SK-N-SH (cell line): ENCODE data around the gene CDC73. TPM values are rescaled to one million over a fixed set of nuclear protein-coding genes. Genes with fewer than 3 reads are reported as not detected.

ENCODE experiments used
- CTCF ChIA-PET: fragments of 300-600, 350-600 bp; formaldehyde crosslinking; extraction: SDS; loops from one replicate; lab custom pipeline; 2021; lab: Yijun Ruan, JAX
- POLR2A ChIA-PET: fragments of 350-600 bp; sonication (Branson Sonifier 250); formaldehyde crosslinking; extraction: SDS; loops from one replicate; lab custom pipeline; 2020; ENCODE audit warnings: antibody characterized with exemption, inconsistent platforms; lab: Yijun Ruan, JAX
- DNase-seq: peaks from one replicate; pipeline ENCODE4 v3.0.0; 2012
- H2AFZ ChIP-seq: fragments of 200-600 bp; sonication (generic); 2 replicates; pipeline ENCODE4 v1.8.1; 2016; ENCODE audit warnings: antibody characterized with exemption, mild to moderate bottlenecking, low read depth
- H3F3A ChIP-seq: fragments of 200-600 bp; sonication (generic); replicated peaks from 2 replicates; pipeline ENCODE3; 2016; ENCODE audit warnings: antibody characterized with exemption, mild to moderate bottlenecking; ENCODE audit not compliant: insufficient read depth
- H3K27ac ChIP-seq, 2 experiments: fragments of 200-500 bp in 1 of 2; fragments of 200-600 bp in 1 of 2; sonication (Bioruptor generic) in 1 of 2; sonication (generic), shearing (Covaris generic) in 1 of 2; 2 replicates each; pipeline versions ENCODE4 v1.5.1 to v1.6.1; 2014 to 2016; ENCODE audit warnings: low read depth in 2 of 2, inconsistent platforms in 1 of 2, low read length in 1 of 2, mild to moderate bottlenecking in 1 of 2, mixed read lengths in 1 of 2
- H3K27me3 ChIP-seq: fragments of 200-600 bp; sonication (generic), shearing (Covaris generic); 2 replicates; pipeline ENCODE4 v1.6.1; 2016; ENCODE audit warnings: mixed run types; ENCODE audit not compliant: insufficient read depth
- H3K36me3 ChIP-seq, 2 experiments: fragments of 200-500 bp in 1 of 2; fragments of 200-600 bp in 1 of 2; sonication (Bioruptor generic) in 1 of 2; sonication (generic) in 1 of 2; replicated peaks in 1 of 2; 2 replicates each; pipeline versions ENCODE3 to v1.5.1; 2014 to 2016; ENCODE audit warnings: low read length in 1 of 2, mild to moderate bottlenecking in 1 of 2; ENCODE audit not compliant: insufficient read depth in 2 of 2, control insufficient read depth in 1 of 2
- H3K4me1 ChIP-seq, 2 experiments: fragments of 200-500 bp in 1 of 2; fragments of 200-600 bp in 1 of 2; sonication (Bioruptor generic) in 1 of 2; sonication (generic), shearing (Covaris generic) in 1 of 2; 2 replicates each; pipeline versions ENCODE4 v1.5.1 to v1.6.1; 2014 to 2016; ENCODE audit warnings: low read depth in 1 of 2, low read length in 1 of 2, mixed run types in 1 of 2; ENCODE audit not compliant: insufficient read depth in 2 of 2, control insufficient read depth in 1 of 2
- H3K4me2 ChIP-seq: fragments of 200-600 bp; sonication (generic), shearing (Covaris generic); 2 replicates; pipeline ENCODE4 v1.6.1; 2017; ENCODE audit warnings: mixed run types
- H3K4me3 ChIP-seq, 2 experiments: fragments of 200-500 bp in 1 of 2; fragments of 200-600 bp in 1 of 2; sonication (Bioruptor generic) in 1 of 2; sonication (generic), shearing (Covaris generic) in 1 of 2; 2 replicates each; pipeline versions ENCODE4 v1.5.1 to v1.8.1; 2014 to 2016; ENCODE audit warnings: low read depth in 2 of 2, inconsistent platforms in 1 of 2, low read length in 1 of 2, mild to moderate bottlenecking in 1 of 2, mixed read lengths in 1 of 2, moderate library complexity in 1 of 2
- H3K79me2 ChIP-seq: fragments of 200-600 bp; sonication (generic); 2 replicates; pipeline ENCODE4 v1.8.1; 2017; ENCODE audit warnings: mild to moderate bottlenecking; ENCODE audit not compliant: insufficient read depth
- H3K9ac ChIP-seq: fragments of 200-600 bp; sonication (generic); 2 replicates; pipeline ENCODE4 v1.6.1; 2017; ENCODE audit warnings: mixed run types
- H3K9me2 ChIP-seq: fragments of 200-600 bp; sonication (generic); 2 replicates; pipeline ENCODE4 v1.6.1; 2017; ENCODE audit warnings: mixed run types
- H3K9me3 ChIP-seq: fragments of 200-600 bp; sonication (generic); 2 replicates; pipeline ENCODE4 v1.6.1; 2017; ENCODE audit warnings: mixed run types, mild to moderate bottlenecking, moderate library complexity
- H4K20me1 ChIP-seq: fragments of 200-600 bp; sonication (generic); 2 replicates; pipeline ENCODE4 v1.6.1; 2017; ENCODE audit warnings: mild to moderate bottlenecking, mixed run types; ENCODE audit not compliant: insufficient read depth
- EZH2phosphoT487 ChIP-seq: fragments of 200-600 bp; sonication (generic); IDR thresholded peaks from 2 replicates; pipeline ENCODE4 v1.6.1; 2017; ENCODE audit warnings: low read depth, mixed run types, mild to moderate bottlenecking, antibody characterized with exemption, moderate library complexity, borderline replicate concordance
- FOSL2 ChIP-seq: IDR thresholded peaks from 2 replicates; pipeline ENCODE4 v1.4.0; 2012; ENCODE audit warnings: low read depth, mild to moderate bottlenecking, moderate library complexity, borderline replicate concordance
- FOXJ3 ChIP-seq: sonication (generic); formaldehyde crosslinking; IDR thresholded peaks from 2 replicates; pipeline ENCODE4 v1.5.1; 2020; ENCODE audit warnings: mild to moderate bottlenecking, missing genetic modification reagents
- FOXM1 ChIP-seq: IDR thresholded peaks from 2 replicates; pipeline ENCODE4 v1.4.0; 2012; ENCODE audit warnings: low read depth, mild to moderate bottlenecking
- NRF1 ChIP-seq: IDR thresholded peaks from 2 replicates; pipeline ENCODE4 v1.6.1; 2012; ENCODE audit warnings: low read depth, mild to moderate bottlenecking, low read length
- POLR2AphosphoS5 ChIP-seq: IDR thresholded peaks from 2 replicates; pipeline ENCODE4 v1.6.1; 2012; ENCODE audit warnings: low read depth, low read length
- RCOR1 ChIP-seq: fragments of 150-350 bp; IDR thresholded peaks from 2 replicates; pipeline ENCODE4 v1.6.1; 2017; ENCODE audit warnings: antibody characterized with exemption, low read length
- REST ChIP-seq: IDR thresholded peaks from 2 replicates; pipeline ENCODE4 v1.6.1; 2012; ENCODE audit warnings: mild to moderate bottlenecking, low read depth, low read length, moderate library complexity
- RFX5 ChIP-seq: IDR thresholded peaks from 2 replicates; pipeline ENCODE4 v1.6.1; 2012; ENCODE audit warnings: mild to moderate bottlenecking, improper control_type of control experiment, low read length
- SMC3 ChIP-seq: IDR thresholded peaks from 2 replicates; pipeline ENCODE4 v1.6.1; 2012; ENCODE audit warnings: low read depth, low read length, improper control_type of control experiment
- TAF1 ChIP-seq: IDR thresholded peaks from 2 replicates; pipeline ENCODE4 v1.6.1; 2012; ENCODE audit warnings: low read depth, mild to moderate bottlenecking, low read length, moderate library complexity, borderline replicate concordance
- YY1 ChIP-seq: IDR thresholded peaks from 2 replicates; pipeline ENCODE4 v1.4.0; 2012; ENCODE audit warnings: low read depth, mild to moderate bottlenecking
- whole genome bisulfite sequencing: methylation state at CpG from one replicate; pipeline ENCODE4 v1.1.6; 2017; ENCODE audit warnings: low lambda C conversion rate; 5-methylcytosine and 5-hydroxymethylcytosine counted together
- polyA plus RNA-seq, 3 experiments: library from polyadenylated mRNA; depleted of rRNA; stranded (reverse); fragments of >200 nt; gene quantifications; 2 replicates each; pipeline ENCODE4 v1.2.3, GENCODE V29; 2012
- TF ChIP-seq, protein P1 (sequence below): IDR thresholded peaks from 2 replicates; pipeline ENCODE4; 2012
- TF ChIP-seq, protein P2 (sequence below): IDR thresholded peaks from 2 replicates; pipeline ENCODE4 v1.4.0; 2012; ENCODE audit warnings: low read depth, borderline replicate concordance

CDC73 gene
- polyA plus RNA-seq, 1 of the 3 experiments (the other 2 are of a cell fraction), result 13.4 TPM

GRCh38 chr1:193141804-193142203, 20.0 kb downstream of the CDC73 start (continued):
- TF ChIP-seq, protein P1, sequence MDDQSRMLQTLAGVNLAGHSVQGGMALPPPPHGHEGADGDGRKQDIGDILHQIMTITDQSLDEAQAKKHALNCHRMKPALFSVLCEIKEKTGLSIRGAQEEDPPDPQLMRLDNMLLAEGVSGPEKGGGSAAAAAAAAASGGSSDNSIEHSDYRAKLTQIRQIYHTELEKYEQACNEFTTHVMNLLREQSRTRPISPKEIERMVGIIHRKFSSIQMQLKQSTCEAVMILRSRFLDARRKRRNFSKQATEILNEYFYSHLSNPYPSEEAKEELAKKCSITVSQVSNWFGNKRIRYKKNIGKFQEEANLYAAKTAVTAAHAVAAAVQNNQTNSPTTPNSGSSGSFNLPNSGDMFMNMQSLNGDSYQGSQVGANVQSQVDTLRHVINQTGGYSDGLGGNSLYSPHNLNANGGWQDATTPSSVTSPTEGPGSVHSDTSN, result peak; percentile 34; the same call in 1 of the 2 replicates
- TF ChIP-seq YY1 (no peak), TAF1 (no peak), SMC3 (no peak), POLR2AphosphoS5 (no peak), FOSL2 (no peak)
- TF ChIP-seq, protein P2, sequence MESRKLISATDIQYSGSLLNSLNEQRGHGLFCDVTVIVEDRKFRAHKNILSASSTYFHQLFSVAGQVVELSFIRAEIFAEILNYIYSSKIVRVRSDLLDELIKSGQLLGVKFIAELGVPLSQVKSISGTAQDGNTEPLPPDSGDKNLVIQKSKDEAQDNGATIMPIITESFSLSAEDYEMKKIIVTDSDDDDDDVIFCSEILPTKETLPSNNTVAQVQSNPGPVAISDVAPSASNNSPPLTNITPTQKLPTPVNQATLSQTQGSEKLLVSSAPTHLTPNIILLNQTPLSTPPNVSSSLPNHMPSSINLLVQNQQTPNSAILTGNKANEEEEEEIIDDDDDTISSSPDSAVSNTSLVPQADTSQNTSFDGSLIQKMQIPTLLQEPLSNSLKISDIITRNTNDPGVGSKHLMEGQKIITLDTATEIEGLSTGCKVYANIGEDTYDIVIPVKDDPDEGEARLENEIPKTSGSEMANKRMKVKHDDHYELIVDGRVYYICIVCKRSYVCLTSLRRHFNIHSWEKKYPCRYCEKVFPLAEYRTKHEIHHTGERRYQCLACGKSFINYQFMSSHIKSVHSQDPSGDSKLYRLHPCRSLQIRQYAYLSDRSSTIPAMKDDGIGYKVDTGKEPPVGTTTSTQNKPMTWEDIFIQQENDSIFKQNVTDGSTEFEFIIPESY, result no peak
- TF ChIP-seq, all 33 proteins: peak for 5

DNA sequence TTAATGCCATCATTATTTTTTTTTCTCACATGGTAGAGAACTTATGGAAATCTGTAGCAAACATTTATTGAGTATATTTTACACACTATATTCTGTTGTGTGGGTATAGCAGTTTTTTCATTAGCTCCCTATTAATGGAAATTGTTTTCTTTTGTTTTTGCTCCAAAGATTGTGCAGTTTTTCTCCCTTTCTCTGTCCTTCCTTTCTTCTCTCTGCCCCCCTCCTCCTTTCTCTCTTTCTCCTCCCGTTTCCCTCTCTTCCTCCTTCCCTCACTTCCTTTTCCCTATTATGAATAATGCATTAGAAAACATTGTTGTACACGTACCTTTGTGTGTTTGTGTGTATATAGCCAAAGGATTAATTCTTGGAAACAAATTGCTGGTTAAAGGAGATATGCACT, 20.6 kb downstream of the CDC73 start:
- WGBS, result 82% methylated on average over 2 of the region's 2 CpGs
- no peak overlapping the region for H3K9ac ChIP-seq
- TF ChIP-seq RFX5 (no peak), FOXM1 (no peak), POLR2AphosphoS5 (no peak), YY1 (no peak), RCOR1 (no peak), REST (no peak), FOXJ3 (CRISPR knock-in tag) (no peak), NRF1 (no peak), EZH2phosphoT487 (no peak)
- TF ChIP-seq, all 33 proteins: peak for 0
- peaks cover 24% of the 10 kb centered on the region for H3K79me2 ChIP-seq
- H3K9me3 ChIP-seq, result no peaks in the 10 kb centered on the region
- peaks cover 62 to 75% of the 10 kb centered on the region in 2 experiments for H3K36me3 ChIP-seq
- peaks cover 3 to 15% of the 10 kb centered on the region in 2 experiments; a peak in 2 of 4 replicates for H3K4me1 ChIP-seq
- ChIA-PET POLR2A (no interaction called here), CTCF (interaction anchor here (1.3 to 1.9 kb wide), 2 partner anchors 17 to 39 kb away, joined by 5 to 7 read pairs; no protein-coding TSS in a partner anchor)
- peaks cover 17% of the 10 kb centered on the region for H3F3A ChIP-seq
- DNase-seq, result no peak
- no peak overlapping the region for H3K4me2 ChIP-seq
- no peak overlapping the region for H2AFZ ChIP-seq
- no peak overlapping the region for H3K4me3 ChIP-seq
- no peaks in the 10 kb centered on the region for H3K9me2 ChIP-seq
- no peaks in the 10 kb centered on the region for H4K20me1 ChIP-seq
- 0 out of 4 replicates have a peak overlapping the region, but pooled peaks of 1 of the 2 experiments have one; percentile 24 for H3K27ac ChIP-seq
- no peaks in the 10 kb centered on the region for H3K27me3 ChIP-seq
